GM19043 (cell line): Measurements from ENCODE around the gene MSX2.

Experiments
- ATAC-seq: cut with Tn5 transposase; IDR thresholded peaks from one replicate; pipeline ENCODE4 v1.9.1; 2021; ENCODE audit warnings: low read depth; ENCODE audit not compliant: unreplicated experiment

MSX2 gene

DNA sequence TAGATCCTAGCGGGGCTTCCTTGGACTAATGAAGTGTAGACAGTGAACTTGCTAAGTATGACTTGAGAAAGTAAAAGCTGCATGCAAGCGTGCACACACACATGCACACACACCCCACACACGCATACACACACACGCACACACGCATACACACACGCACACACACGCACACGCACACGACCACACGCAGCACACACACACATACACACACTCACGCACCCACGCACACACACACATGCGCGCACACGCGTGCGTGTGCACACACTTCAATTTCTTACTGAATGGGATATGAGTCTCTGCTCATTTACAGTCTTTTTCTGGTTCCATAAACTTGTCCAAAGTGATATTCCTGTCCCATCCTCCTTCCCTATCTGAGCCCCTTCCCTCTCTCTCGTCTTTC lies 41.2 kb downstream of the MSX2 start:
- no peak for ATAC-seq

GRCh38 chr5:174767670-174768069 lies 43.3 kb downstream of the MSX2 start:
- ATAC-seq, result no peak

- ATAC-seq, result no peak
Observed at GRCh38 chr5:174769005-174769404, 44.6 kb downstream of the MSX2 start.

DNA sequence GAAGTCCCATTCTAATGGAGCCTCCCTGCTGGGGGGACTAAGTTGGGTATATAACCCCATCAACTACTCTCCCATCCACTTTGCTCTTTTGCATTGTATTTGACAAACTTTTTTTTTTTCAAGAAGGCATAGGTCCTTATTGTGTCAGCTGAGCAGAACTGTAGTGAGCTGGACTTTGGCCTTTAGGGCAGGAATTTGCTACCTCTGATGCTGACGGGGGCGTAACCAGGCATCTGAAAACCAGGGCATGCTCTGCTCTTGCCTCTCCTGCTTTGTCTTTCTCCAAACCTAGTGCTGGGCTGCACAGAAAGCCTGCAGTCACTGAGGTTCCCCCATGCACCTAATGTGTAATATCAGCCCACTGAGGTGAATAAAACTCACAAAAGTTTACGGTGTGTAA lies 49.0 kb downstream of the MSX2 start:
- no peak for ATAC-seq

DNA sequence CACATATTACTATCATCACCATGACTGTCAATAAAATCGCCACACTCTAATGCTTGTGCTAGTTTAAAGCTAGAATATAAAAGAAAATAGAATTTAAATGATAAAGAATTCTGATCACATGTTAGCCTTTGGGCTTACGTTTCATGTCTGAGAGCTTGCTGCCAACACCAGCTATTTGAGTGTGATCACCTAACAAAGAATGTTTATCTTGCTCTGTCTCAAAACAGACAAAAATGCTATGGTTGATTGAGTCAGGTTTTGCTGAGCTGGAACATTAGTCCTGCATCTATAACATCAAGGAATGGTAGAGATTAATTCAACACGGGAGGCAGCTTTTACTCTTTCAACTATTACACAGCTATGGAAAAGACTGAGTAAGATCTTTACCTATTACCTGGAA lies 50.7 kb downstream of the MSX2 start:
- no peak for ATAC-seq

DNA sequence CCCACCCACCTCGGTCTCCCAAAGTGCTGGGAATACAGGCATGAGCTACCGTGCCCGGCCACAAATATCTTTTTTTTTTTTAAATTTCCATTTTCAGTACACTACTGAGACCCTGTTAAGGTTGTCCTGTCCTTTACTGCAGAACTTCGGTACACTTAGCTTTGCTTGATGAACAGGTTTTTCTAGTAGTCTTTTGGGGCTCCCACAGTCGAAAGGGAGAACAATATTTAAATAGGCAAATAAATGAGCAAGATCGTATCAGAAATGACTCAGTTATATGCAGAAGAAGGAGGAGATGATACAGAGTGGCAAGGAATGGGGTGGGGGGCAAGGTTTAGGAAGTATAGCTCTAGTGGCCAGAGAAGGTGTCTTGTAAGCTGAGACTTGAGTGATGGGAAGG lies 52.7 kb downstream of the MSX2 start:
- ATAC-seq, result no peak

DNA sequence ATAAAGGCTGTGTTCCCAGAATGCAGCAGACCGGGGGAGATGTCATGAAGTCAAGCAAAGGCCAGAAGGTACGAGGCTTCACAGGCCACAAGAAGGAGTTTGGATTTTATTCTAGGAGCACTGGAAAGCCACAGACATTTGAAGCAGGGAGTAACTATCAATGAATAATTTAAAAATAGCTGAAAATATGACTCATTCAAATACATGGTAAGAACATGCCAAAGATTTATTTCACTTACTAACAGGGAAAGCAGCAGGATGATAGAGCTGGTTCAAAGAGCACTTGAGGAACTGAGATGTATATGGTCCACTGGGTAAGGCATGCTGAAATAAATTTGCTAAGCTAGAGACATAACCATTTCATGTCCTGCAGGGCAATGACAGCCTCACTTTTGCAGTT lies 53.2 kb downstream of the MSX2 start:
- no peak for ATAC-seq
